AG08395 (cell line): ENCODE results near the gene TSPAN17.

Experiments
- DNase-seq: peaks from one replicate; pipeline ENCODE4 v3.0.0; 2012; ENCODE audit warnings: mixed read lengths, low spot score

TSPAN17 gene

DNA sequence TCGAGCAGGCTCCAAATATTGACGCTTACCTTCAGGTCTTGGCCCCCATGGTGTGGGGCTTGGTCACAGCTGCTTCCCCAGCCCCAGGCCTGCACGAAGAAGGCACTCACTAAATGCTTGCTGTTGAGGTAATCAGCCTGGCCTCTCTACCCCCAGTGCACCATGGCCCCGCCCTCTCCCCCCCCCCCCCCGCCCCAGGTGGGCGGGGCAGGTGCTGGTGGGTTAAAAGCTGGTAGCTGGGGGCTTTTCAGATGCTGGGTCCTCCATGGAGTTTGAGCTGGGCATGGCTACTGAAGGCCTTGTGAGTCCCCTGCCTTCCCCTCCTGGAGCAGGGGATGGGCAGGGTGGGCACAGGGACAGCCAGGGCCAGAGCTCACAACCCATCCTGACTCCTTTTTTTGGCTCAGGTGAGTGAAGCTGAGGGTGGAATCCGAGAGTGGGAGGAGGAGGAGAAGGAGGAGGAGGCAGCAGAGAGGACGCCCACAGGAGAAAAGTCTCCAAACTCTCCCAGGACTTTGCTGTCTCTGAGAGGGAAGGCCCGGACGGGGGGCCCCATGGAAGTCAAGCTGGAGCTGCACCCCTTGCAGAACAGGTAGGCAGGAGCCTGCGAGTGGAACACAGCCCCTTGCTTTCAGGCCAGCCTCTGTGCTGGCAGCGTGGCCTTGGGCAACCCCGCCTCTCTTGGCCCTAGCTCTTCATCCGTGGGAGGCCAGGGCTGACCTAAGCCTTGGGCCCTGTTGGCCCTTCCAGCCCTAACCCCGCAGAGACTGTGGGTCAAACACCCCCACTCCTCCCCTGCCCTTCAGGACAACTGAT is 4.4 kb upstream of the TSPAN17 start:
- DNase-seq: no peak

DNA sequence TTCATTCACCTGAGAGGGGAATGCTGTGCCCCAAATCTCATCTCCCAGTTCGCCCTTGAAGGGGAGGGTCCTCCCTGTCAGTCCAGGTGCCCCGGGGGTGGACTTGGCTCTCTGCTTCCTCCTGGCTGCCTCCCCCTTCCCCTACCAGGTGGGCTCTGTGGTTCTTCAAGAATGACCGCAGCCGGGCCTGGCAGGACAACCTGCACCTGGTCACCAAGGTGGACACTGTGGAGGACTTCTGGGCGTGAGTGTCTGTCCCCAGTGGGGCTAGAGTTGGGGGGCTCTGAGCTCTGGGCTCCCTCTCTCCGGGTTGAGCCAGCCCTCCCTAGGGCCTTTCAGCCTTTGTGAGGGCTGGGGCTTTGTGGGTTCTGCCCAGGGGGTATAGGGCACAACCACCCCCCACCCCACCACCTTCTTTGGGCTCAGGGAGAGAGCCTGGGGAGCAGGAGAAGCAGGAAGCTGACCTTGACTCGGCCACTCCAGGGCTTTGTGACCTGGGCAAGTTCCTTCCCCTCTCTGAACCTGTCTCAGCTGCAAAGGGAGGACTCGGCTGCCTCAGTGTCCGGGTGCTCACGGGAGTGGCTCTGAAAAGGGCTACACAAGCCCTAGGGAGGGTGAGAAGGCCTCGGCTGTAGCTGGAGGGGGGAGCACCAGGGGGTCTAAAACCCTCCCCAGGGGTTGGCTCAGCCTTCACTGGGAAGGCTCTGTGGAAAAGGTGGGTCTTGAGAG is 3.6 kb upstream of the TSPAN17 start:
- DNase-seq: no peak

DNA sequence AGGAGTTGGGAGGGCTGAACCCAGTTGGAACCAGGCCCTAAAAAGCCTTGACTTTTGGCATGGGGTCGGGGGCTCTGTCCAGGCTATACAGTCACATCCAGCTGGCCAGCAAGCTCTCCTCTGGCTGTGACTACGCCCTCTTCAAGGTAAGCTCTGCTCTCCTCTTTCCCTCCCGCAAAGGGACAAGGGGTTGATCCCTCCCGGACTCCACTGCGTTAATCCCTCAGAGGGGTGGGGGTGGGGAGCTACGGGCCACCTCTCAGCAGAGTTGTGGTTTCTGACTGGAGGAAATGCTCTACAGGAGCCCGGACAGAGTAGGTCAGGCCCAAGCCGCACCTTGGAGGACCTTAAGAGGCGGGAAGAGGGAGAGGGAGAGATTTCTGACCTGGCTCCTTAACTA is 3.0 kb upstream of the TSPAN17 start:
- DNase-seq: no peak

DNA sequence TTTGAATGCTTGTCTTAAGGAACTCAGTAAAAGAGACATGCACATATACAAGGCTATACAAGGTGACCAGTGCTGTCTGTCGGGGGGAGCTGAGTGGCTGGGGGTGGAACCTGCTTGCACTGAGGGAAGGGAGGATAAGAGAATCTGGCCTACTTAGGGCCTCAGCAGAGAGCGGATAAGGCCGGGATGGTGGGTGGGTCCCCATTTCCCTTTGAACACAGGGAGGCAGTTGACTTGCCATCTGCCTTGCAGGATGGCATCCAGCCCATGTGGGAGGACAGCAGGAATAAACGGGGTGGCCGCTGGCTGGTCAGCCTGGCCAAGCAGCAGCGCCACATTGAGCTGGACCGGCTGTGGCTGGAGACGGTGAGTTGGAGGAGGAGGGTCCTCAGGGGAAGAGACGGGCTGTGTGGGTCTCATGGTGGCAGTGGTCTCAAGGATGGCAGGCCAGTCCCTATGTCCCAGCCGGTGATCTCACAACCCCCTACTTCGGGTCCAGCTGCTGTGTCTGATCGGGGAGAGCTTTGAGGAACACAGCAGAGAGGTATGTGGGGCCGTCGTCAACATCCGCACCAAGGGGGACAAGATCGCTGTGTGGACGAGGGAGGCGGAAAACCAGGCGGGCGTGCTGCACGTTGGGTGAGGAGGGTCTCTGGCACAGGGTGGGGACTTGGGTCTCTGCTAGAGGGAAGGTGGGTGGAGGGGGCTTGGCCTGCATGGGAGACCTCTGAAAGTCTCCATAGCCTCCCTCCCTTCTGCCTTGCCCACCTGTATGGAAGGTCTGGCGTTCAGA is 2.2 kb upstream of the TSPAN17 start:
- DNase-seq: no peak

DNA sequence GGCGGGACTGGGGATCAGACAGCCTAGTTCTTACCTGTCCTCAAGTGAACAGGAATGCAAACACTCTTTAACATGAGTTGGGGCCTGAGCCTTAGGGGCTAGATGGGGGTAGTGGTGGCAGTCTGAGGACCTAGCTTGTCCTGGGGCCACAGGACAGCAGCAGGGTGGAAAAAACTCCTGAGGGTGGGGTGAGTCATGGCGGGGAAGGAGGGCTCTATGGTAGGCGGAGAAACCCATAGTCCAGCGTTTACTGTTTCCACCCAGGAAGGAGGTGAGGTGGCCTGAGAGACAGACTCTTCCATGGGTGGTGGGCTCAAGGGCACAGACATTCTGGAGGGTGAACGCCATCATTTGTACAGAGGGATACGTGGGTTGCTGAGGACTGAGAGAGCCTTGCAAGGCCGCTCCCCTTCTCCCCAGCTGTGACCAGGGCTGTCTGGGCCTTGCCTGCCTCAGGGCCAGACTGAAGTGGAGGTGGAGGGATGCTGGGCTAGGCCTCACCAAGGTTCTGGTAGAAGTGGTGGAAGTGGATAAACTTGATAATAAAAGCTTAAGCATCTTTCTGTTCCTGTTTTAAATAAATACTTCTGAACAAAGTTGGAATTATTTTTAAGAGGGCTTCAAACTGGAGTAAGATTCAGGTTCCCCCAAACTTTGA is 1.1 kb upstream of the TSPAN17 start:
- DNase-seq: no peak

DNA sequence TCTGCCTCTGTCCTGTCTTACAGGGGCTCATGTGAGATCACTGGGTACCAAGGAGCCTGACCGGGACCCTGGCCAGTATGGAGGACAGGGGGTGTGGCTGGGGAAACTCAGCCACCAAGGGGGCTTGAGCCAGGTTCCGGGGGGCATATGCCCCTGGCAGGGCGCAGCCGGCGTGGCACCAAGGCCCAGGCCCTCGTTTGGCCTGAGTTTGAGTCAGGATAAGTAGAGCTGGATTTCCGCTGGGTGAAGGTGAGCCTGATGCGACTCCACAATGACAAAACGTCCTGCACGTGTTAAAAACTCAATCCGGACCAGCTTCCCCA is 616 bp upstream of the TSPAN17 start:
- no peak for DNase-seq

DNA sequence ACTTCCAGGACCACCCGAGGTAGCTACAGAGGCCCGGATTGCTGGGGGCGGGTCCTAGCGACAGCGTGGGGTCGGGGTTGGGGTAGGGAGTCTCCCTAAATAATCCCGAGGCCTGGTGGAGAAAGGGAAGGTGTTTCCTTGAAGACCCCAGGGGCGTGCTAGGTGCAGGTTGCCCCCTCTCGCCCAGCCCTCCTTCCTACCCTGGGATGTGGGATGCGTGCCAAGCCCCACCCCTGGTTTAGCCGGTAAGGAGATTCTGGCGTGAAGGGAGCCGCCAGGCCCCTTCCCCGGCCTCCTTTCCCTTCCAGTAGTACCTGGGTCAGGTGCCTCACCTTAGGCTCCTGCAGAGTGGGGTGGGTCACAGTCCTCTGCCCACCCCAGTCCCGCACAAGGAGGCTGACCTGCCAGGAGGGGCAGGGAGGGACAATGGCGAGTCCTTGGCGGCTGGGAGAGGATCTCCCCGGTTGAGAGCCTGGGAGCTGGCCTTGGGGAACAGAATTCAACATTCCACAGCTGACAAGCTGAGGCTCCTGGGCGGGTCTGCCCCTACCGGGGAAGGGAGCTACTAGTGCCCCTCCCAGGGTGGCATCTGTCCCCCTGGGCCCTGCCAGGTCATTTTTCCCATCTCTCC is 674 bp downstream of the TSPAN17 start:
- peak; percentile 45 for DNase-seq

DNA sequence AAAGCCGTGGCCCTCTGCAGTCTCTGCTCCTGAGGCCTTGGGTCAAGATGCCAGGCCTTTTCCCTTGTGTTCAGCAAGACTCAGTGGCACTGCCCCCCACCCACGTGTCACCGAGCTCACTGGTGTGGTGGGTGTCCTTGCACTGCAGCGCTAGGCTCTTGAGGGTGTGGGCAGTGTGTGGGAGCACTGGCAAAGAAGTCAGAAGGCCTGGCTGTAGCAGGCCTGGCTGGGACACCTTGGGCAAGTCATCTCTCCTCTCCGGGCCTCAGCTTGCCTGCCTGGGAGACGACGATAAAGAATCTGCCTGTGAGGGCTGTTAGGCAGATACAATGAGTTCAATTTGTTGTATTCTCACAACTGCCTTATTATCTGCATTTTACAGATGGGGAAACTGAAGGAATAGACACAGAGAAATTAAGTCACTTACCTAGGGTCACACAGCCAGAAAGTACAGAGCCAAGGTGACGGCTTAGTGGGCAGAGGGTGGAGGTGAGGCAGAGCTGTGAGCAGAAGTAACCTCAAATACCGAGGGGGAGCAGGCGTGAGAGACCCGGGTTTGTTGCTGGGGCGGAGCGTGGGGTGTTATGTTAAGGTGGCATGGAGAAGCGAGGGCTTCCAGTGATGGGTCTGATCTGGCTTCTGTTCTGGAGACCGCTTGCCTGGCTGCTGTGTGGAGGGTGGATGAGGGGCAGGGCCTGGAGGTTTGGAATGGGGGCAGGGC is 1.4 kb downstream of the TSPAN17 start:
- DNase-seq: no peak

DNA sequence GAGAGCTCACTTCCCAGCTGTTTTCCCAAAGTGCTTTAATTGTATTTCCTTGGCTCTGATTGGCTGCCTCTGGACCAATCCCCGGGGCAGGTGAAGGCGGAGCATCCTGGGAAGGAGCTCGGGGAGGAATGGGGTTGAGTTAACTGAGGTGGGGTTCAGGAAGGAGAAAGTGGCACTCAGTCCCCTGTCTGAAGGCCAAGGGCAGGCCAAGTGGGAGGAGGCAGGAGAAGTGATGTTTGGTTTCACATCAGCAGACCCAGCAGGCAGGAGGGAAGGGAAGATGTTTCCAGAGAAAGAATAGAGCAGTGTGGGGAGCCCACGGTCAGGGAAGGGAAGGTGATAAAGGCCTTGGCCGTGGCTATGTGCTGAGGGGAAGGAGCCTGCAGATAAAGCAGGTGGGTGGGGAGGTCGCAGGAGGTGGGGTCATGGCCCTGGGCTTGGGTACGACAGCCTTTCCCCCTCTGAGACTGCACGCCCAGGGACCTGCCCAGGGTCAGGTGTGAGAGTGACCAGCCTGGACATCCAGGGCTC is 3.1 kb downstream of the TSPAN17 start:
- DNase-seq: no peak

DNA sequence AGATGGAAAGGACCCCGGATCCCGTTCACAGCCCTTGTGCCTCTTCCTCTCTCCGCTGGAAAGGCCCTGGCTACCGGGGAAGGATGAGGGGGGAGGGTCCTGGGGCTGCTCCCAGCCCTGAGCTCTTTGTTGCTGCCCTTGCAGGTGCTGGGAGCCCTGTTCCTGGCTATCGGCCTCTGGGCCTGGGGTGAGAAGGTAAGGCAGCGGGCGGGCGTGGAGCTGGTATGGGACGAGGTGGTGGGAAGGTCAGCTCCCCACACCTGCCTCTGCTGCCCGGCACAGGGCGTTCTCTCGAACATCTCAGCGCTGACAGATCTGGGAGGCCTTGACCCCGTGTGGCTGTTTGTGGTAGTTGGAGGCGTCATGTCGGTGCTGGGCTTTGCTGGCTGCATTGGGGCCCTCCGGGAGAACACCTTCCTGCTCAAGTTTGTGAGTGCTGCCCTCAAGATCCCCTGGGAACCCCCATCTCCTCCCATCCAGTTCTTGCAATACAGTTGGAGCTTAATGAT is 4.2 kb downstream of the TSPAN17 start:
- DNase-seq: no peak

DNA sequence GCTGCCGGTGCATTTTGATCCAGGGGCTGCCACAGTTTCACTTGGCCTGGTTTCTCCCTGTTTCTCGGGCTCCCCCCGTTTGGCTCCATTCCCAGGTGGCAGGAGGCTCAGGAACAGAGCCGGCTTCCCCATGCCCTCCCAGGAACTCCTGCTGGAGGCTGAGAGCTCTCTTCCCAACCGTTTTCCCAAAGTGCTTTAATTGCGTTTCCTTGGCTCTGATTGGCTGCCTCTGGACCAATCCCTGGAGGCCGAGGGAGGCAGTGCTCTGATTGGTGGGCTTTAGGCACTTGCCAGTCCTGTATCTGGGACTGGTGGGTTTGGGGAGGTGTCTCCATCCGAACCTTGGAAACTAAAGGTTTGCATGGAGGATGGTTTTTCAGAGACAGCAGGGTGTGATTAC is 4.9 kb downstream of the TSPAN17 start:
- DNase-seq: peak; percentile 39

DNA sequence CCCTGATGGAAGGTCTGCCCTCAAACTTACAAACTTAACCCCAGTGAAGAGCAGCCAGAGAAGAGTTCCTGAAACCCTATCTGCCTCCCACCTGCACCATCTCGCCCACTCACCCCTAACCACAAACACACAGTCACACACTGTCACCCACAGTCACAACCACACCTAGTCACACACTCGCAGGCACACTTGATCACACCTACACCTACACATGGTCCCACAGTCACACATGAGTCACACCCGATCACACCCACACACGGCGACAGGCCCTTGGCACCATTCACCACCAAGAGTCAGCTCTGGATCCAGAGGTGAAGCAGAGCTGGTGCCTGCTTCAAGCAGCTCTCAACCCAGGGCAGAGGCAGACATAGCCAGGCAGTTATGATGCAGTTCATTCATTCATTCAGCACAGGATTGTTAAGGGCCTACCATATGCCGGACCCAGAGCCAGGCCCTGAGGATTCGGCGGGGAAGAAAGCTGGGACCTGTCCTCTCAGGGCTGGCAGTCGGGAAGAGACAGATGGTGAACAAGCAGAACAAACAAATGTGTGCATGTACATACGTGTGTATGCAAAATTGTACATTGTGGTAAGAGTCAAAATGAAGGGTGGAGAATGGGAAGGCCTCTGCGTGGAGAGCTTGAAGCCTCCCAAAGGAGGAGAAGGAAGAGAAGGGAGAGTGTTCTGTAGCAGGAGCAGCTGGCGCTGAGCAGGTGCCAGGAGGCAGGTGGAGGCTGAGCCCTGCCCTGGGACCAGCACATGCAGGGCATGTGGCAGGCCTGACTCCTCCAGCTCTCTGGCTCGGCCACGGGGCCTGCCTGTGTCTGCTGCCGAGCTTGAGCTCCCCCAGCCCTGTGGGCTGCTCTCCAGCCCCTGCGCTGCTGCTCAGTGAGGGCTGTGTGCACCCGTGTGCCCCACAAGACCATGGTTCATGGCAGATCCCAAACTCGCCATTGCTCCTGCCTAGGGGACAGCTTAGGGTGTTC is 6.4 kb downstream of the TSPAN17 start:
- no peak for DNase-seq

DNA sequence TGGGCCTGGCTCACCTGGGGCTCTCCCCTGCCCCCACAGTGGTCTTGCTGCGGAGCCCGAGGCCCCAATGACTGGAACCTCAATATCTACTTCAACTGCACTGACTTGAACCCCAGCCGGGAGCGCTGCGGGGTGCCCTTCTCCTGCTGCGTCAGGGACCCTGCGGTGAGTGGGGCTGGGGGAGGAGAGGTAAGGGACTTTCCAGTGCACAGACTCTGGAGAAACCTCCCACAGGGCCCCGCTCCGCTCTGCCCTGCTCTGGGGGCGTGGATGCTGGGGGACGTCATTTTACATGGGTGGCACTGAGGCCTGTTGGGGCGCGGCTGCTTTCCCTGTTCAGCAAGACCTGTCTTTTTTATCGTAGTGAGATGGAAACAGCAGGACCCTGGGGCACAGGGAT is 7.6 kb downstream of the TSPAN17 start:
- no peak for DNase-seq

DNA sequence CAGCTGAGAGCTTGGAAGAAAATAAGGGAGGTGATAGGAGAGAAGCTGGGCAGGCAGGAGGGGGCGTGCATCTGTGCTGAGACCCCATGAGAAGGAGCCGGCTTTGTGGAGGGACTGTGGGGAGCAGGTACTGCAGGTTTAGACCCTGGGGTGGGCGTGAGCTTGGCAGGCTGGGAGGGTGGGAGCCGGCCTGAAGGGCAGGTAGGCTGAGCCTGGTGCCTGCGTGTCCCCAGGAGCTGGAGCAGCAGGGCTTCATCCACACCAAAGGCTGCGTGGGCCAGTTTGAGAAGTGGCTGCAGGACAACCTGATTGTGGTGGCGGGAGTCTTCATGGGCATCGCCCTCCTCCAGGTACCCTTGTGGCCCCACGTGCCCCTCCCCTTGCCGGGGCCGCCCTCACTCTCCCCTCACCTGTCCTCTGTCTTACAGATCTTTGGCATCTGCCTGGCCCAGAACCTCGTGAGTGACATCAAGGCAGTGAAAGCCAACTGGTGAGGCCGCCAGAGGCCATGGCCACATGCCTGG is 9.2 kb downstream of the TSPAN17 start:
- DNase-seq: no peak

DNA sequence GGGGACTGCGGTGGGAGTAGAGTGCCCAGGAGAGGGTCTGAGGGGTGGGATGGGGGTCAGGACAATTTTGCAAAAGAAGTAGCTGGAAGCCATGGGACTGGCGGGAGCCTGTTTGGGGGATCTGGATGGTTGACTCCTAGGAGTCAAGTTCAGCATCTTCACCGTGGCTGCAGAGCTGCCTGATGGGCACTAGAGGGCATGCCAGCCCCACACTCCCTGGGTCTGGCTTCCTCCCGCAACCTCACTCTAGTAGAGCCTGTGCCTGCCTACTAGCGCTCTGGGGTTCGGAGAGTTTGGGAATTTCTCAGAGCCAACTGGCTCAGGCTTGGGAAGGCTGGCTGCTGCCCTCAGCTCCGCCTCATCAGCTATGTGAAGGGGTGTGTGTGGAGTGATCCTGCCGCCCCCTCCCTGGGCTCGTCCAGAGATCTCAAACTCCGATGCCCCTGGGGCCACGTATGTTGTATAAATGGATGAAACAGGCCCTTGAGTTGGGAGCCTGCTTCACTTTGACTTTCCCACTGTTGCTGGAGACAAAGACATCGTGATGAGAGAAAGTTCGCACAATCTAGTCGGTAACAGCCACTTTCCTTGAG is 10.8 kb downstream of the TSPAN17 start:
- DNase-seq: peak; percentile 79

DNA sequence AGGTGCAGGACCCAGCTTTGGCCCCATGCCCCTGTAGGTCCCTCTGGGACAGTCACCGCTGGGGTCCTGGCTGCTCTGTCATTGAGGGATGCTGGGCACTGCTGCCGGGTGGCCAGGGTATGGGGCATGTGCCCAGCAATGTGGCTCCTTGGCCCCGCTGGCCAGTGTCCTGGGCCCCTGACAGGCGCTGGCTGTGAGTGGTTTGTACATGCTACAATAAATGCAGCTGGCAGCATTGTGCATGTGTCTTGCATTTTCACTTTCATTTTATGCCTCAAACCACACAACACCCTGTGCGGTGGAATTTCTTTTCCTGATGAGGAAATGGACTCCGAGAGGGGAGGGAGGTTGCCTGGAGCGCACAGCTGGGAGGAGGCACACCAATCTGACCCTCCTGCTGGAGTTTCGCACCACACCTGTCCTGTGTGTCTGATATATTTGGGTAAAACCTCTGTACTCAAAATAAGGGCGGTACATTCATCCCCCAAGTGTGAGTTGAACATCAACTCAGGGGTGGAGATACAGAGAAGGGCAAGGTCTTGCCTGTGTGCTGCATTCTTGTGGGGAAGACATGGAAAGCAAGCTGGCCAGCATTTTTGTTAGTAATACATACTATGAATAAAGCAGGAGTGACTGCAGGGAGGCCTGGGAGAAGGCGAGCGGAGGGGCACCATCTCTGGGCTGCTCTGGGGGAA is 11.7 kb downstream of the TSPAN17 start:
- peak; percentile 19 for DNase-seq

DNA sequence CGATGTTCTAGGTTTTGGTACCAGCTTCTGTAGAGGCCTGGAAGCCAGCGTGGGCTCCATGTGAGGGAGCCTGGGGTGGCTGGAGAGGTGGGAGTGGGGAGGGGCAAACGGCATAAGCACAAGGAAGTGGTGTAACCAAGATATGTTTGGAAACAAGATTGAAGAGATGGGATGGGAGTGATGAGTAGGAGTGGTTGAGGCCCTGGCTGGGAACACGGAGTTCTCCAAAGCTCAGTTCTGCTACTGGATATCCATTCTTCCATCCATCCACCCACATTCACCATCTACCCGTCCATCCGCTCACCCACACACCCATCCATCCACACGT is 12.2 kb downstream of the TSPAN17 start:
- DNase-seq: no peak

DNA sequence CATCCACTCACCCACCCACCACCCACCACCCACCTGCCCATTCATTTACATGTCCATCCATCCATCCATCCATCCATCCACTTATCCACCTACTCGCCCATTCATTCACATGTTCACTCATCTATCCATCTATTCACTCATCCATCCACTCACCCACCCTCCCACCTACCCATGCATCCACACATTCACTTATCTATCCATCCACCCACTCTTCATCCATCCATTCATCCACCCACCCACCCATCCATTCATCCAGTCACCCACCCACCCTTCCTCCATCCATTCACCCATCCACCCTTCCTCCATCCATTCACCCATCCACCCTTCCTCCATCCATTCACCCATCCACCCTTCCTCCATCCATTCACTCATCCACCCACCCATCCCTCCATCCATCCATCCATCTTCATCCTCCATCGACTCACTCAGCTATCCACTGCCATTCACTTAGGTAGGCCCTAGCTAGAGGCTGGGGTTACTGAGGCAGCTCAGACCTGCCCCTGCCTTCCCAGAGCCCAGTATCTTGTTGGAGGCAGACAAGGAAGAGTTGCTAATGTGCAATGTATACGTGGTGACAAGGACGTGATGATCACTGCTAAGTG is 12.7 kb downstream of the TSPAN17 start:
- no peak for DNase-seq
